GM19099 (cell line): ENCODE measurements around the gene EARS2.

Experiments used
- POLR2A ChIP-seq: IDR thresholded peaks from 3 replicates; pipeline ENCODE4 v1.6.1; 2011; ENCODE audit warnings: low read depth; ENCODE audit not compliant: insufficient read length; ENCODE audit errors: extremely low read depth

Gene EARS2

DNA sequence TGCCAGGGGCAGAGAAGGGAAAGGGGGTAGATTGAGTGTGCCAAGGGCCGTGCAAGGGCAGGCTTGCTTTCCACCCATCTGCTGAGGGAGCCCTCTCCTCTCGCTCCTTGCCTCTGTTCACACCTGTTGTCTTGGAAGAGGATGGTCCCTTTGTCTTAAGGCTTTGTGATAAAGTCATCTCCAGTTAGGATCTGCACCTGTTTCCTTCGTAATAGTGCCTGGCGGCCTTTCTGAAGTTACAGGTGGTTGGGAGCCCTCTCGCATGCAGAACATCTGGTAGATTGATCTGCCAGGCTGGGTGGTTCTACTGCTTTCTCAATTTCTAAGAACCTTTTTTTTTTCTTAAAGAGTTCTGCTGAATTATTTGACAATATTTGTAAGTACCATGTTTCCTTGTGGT is 16.7 kb upstream of the EARS2 start:
- TF ChIP-seq POLR2A: no peak

DNA sequence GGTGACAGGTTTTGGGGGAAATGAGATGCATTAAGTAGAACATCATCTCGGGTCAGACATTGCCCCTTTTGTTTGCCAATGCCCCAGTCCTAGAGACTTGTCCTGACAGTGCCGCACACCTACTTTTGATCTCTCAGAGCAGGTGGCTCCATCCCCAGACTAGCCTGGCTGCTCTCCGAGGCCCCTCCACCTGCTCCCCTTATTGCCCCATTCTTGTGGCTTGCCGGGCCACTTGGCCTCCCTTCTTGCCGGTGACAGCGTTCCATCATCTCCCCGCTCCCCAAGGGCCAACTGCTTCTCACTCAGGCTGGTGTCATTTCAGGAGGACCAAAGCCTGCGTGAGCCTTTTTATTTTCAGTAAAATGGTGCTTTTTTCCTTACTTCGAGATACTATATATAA is 15.2 kb upstream of the EARS2 start:
- TF ChIP-seq POLR2A: no peak

DNA sequence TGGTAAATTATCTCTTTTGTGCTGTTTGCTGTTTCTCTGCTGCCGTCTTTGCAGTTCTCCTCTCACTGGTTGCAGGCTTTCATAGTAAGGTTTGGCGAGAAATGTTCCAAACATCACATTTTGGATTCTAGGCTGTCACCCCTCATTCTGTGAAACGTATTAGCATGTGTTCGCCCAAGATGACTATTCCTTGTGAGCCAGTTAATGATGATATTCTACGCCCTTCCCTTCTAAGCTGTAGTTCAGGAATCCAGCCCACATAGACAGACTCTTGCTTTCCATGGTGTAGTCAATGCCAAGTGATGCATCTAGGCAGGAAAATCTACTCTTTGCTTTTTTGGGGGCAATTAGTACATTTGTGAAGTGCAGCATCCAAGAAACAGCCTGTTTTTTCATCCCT is 14.7 kb upstream of the EARS2 start:
- no peak for TF ChIP-seq POLR2A

DNA sequence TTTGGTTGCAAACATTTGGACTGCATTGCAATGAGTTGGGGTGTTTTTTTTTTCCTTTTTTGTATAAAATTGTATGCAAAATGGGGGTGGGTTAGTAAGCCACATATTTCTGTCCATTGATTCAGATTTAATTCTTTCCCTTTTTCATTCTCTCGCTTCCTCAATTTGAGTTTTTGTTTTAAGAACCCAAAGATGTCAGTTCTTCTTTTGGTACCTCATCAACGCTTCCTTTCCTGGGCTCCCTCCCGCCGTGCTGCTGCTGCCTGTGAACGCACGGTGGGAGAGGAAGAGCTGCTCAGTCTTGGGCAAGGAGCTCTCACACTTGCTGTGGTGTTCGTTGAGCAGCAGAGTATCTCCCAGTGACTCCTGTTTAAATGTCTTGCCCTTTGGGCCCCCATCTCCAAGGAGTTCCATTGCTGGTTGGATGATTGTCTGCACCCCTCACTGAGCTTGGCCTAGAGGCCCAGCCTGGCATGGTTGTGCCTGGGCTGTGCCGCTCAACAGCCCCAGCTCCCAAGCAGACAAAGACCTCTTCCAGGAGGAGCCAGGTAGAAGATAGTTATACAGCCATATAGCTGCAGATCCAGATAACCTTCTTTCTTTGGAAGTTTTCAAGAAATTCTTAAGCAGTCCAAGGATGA is 14.0 kb upstream of the EARS2 start:
- TF ChIP-seq POLR2A: no peak

DNA sequence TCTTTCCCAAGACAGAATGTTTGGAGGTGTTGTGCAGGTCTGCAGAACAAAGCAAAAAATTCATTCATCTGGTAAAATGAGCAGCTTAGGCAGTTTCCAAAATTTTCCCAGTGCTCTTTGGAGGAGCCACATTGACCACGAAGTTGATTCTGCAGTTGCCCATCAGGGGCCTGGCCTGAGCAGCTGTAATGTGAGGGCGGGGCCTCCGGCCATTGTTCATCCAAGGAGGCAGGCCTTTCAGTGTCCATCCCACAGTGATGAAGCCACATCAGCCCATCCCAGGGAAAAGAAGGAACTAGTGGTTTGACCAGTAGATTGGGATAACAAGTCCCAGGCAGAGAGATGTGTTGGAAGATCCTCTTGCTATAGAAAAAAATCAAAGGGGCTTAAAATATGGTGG is 10.5 kb upstream of the EARS2 start:
- no peak for TF ChIP-seq POLR2A

DNA sequence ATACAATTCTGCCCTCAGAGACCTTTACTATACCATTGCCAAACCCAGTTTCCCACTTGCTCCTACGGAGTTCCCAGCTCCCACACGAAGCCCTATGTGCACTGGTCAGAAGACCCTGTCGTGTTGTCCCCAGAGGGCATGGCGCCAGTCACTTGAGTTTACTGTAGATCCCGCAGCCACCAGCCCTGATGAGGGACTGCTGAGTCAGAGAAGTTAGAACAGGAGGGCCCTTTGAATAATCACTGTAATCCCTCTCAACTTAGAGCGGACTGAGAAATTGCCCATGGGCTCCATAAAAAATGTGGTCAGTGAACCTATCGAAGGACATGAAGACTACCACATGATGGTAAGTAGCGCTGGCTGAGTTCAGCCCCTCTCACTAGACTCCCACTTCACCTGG is 9.6 kb upstream of the EARS2 start:
- TF ChIP-seq POLR2A: no peak

DNA sequence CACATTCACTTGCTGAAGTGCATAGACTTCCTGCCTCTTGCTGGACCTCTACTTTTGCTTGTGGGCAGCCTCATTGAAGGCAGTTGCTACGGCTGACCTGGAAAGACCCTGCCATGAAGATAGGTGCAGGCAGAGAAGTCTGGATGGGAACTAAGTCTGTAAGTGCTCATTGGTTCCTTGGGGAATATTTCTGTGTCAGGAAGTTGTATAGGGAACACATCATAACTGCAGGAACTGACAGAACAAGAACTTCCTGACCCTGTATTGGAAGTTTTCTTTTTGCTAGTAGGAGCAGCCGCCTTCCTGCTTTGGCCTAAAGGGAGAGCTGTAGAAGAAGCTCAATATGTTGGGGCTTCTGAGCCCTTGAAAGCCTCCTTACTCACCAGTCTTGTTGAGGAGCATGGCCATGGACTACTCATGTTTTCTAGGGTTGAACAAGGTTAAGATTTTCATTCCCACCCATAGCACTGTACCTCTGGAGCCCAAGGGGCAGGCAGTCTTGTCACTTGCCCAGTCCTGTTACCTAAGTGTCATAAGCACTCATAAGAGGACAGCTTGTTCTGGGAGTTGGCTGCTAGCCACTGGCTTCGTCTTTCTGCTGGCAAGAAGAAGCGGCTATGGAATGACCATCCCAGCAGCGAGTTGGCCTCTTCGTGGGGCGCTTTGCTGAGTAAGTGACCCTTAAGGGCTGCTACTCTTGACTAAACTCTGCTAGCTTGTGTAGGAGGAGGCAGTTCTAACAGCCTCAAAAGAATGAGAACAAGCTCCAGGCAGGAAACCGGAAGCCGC is 7.6 kb upstream of the EARS2 start:
- no peak for TF ChIP-seq POLR2A

DNA sequence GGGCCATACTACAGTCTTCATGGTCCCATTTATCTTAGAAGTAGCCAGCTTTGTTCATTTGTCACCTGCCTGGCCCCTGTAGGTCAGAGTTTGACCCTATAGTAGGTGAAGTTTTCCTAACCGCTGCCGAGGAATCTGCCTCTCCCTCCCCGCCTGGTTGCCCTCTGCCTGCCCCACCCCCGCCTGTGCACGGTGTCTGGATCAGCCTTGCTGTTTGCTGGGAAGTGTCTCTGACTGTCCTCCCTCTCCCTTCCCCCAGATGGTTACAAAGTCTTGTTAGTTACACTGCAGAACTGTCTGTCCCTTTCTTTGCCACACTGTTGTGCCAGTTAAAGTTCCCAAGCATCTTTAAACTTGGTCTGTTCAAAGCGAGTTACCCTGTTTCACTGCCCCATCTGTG is 6.0 kb upstream of the EARS2 start:
- no peak for TF ChIP-seq POLR2A

DNA sequence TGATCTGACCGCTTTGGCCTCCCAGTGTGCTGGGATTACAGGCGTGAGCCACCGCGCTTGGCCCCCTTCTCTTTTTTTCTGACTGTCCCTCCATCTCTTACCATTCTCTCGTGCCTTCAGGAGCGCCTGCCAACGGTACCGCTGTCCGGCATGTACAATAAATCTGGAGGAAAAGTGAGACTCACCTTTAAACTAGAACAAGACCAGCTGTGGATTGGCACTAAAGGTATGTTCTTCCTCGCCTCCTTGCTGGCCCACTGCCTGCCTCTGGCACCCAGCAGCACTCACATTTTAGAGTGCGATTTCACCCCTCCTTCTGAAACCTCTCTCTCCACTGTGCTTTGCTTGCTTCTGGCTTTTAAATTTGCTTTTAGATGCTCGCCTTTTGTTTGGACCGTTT is 5.4 kb upstream of the EARS2 start:
- no peak for TF ChIP-seq POLR2A

DNA sequence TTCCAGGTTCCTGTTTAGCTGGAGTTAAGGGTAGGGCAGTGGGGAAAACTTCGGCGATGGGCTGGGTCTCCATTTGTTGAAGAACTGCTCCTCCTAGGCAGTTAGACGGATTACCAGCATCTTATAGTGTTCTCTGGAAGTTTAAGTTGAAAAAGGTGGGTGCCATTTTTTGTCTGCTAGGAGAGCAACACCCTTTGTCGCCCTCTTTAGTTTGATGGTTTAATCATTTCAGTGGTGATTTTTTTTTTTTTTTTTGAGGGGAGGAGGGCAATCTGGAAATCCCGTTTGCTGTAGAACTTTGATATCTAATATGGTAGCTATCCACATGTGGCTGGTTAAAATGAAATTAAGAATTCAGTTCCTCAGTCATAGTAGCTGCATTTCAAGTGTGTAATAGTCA is 4.4 kb upstream of the EARS2 start:
- no peak for TF ChIP-seq POLR2A

DNA sequence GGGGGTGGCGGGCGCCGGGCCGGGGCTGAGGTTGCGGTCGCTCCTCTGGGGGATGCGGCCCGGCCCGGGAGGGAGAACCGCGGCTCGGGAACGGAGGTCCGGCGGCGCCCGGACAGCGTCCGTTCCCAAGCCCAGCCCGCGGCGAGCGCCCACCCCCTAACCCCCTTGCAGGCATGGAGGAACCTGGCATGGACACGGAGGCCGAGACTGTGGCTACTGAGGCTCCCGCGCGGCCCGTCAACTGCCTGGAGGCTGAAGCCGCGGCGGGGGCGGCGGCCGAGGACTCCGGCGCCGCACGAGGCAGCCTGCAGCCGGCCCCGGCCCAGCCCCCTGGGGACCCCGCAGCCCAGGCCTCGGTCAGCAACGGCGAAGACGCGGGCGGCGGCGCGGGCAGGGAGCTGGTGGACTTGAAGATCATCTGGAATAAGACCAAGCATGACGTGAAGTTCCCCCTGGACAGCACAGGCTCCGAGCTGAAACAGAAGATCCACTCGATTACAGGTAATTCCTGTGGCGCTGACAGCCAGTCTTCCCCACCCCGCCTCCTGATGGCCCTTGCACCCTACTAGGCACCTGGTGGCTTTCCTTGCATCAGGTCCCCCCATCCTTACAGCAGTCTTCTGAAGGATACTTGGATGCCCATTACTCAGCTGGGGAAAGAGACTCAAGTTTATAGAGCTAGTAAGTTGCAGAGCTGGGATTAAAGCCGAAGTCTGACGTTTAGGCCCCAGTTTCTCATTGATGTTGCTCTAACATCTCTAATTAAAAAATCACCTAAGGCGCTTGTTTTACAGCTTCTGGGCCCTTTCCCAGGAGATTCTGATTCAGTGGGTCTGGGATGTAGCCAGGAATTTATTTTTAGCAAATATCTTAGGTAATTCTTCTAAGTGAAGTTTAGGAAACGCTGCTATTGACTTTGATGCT is 891 bp upstream of the EARS2 start:
- TF ChIP-seq POLR2A: no peak

DNA sequence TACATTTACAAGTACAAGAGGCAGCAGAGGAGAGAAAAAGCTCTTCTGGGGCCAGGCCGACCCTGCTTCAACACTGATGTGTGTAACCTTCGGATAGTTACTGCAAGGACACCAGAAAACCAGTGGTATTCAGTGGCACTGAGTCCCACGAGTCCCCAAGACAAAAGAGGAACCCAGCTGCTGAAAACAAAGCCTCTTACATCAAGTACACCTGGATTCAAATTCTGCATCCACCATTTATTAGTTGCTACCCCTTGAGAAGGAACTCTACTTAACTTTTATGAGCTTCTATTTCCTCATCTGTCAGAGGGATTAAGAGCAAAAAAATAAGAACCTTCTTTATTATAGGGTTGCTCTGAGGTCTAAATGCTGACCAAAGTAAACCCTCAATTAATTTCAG is 2.6 kb downstream of the EARS2 start:
- TF ChIP-seq POLR2A: no peak

DNA sequence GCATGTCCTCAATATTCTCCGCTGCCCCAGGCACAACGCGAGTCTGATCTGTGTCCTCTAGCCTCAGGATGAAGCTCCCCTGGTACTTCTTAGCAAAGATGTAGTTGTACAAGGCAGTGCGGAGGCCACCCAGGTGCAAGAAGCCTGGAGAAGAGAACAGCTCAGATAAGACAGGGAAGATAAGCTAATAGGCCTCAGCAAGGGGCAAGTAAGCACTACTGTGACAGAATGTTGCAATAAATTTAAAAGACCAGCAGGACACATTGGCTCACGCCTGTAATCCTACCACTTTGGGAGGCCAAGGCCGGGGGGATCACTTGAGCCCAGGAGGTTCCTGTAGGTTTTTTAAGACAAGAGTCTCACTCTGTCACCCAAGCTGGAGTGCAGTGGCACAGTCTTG is 5.0 kb downstream of the EARS2 start:
- TF ChIP-seq POLR2A: no peak

DNA sequence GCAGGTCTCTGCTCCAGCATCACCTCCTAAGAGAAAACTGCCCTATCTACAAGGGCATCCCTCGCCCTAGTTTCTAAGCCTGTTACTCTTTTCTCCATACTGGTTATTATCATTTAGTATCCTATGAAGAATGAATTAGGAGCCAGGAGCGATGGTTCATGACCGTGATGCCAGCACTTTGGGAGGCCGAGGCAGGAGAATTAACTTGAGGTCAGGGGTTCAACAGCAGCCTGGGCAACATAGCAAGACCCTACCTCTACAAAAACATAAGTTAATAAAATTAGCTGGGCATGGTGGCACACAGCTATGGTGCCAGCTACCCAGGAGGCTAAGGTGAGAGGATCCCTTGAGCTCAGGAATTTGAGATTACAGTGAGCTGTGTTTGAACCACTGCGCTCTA is 7.2 kb downstream of the EARS2 start:
- no peak for TF ChIP-seq POLR2A

DNA sequence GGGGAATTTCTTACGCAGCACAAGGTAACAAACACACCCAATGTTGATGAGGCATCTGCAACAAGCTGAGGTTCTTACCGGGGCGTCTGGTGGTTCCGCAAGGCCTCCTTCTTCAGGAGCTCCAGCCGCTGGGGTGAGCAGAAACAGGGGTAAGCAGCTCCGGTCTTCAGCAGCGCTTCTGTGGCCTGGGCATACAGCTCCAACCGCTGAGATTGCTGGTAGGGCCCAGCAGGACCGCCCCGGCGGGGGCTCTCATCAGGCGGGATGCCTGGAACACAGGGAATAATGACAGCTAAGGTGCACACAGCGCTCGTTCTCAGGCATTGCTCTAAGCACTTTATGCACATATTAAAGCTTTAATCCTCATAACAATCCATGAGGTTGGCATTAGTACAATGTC is 12.7 kb downstream of the EARS2 start:
- no peak for TF ChIP-seq POLR2A
